A673 (cell line): ENCODE data around the gene MAZ.

Experiments
- EZH2 ChIP-seq: fragments of 200-600 bp; sonication (generic); IDR thresholded peaks from 2 replicates; pipeline ENCODE4 v1.6.1; 2017; ENCODE audit warnings: borderline replicate concordance, low read depth, mild to moderate bottlenecking, mixed read lengths, antibody characterized with exemption, low read length; ENCODE audit not compliant: poor library complexity, severe bottlenecking
- TF ChIP-seq, protein P1 (sequence below): fragments of 300-800, 200-600 bp; sonication (generic); conservative IDR thresholded peaks from 2 replicates; pipeline ENCODE4 v1.5.1; 2017; ENCODE audit warnings: low read depth, mild to moderate bottlenecking, antibody characterized with exemption, low read length, moderate library complexity, mixed read lengths

DNA sequence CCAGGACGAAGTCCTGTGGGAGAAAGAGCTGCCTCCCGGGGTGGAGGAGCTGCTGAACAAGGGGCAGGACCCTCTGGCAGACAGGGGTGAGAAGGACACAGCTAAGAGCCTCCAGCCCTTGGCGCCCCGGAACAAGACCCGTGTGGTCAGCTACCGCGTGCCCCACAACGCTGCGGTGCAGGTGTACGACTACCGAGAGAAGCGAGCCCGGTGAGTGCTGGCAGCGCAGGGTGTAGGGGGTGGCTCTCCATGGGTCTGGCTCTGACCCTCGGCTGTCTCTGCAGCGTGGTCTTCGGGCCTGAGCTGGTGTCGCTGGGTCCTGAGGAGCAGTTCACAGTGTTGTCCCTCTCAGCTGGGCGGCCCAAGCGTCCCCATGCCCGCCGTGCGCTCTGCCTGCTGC, 35.3 kb downstream of the MAZ start:
- TF ChIP-seq, protein P1, sequence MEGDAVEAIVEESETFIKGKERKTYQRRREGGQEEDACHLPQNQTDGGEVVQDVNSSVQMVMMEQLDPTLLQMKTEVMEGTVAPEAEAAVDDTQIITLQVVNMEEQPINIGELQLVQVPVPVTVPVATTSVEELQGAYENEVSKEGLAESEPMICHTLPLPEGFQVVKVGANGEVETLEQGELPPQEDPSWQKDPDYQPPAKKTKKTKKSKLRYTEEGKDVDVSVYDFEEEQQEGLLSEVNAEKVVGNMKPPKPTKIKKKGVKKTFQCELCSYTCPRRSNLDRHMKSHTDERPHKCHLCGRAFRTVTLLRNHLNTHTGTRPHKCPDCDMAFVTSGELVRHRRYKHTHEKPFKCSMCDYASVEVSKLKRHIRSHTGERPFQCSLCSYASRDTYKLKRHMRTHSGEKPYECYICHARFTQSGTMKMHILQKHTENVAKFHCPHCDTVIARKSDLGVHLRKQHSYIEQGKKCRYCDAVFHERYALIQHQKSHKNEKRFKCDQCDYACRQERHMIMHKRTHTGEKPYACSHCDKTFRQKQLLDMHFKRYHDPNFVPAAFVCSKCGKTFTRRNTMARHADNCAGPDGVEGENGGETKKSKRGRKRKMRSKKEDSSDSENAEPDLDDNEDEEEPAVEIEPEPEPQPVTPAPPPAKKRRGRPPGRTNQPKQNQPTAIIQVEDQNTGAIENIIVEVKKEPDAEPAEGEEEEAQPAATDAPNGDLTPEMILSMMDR, result no peak
- TF ChIP-seq EZH2, result no peak
